GM21529 (cell line): ENCODE measurements around the gene GNAS-AS1.

Source experiments
- ATAC-seq: cut with Tn5 transposase; IDR thresholded peaks from one replicate; pipeline ENCODE4 v1.9.1; 2021; ENCODE audit not compliant: unreplicated experiment

Gene GNAS-AS1

GRCh38 chr20:58811334-58811733, 39.4 kb downstream of the GNAS-AS1 start:
- ATAC-seq, result no peak

GRCh38 chr20:58810879-58811250, 39.8 kb downstream of the GNAS-AS1 start:
- ATAC-seq, result no peak

GRCh38 chr20:58810116-58810878, 40.4 kb downstream of the GNAS-AS1 start:
- ATAC-seq, result no peak

- ATAC-seq, result no peak
These were observed 42.2 kb downstream of the GNAS-AS1 start for GRCh38 chr20:58808271-58809046.

GRCh38 chr20:58807801-58808200, 42.9 kb downstream of the GNAS-AS1 start:
- no peak for ATAC-seq

GRCh38 chr20:58803533-58803932, 47.2 kb downstream of the GNAS-AS1 start:
- ATAC-seq, result no peak

GRCh38 chr20:58802061-58802460, 48.6 kb downstream of the GNAS-AS1 start:
- ATAC-seq, result no peak

GRCh38 chr20:58800134-58800871, 50.4 kb downstream of the GNAS-AS1 start:
- no peak for ATAC-seq

GRCh38 chr20:58797371-58798338, 53.0 kb downstream of the GNAS-AS1 start:
- ATAC-seq, result no peak

GRCh38 chr20:58795923-58796245, 54.8 kb downstream of the GNAS-AS1 start:
- ATAC-seq, result no peak

GRCh38 chr20:58795181-58795922, 55.4 kb downstream of the GNAS-AS1 start:
- no peak for ATAC-seq

GRCh38 chr20:58794510-58795180, 56.1 kb downstream of the GNAS-AS1 start:
- ATAC-seq, result no peak

- ATAC-seq, result no peak
These were observed 56.9 kb downstream of the GNAS-AS1 start for GRCh38 chr20:58793512-58794420.

- ATAC-seq, result no peak
These were observed 58.3 kb downstream of the GNAS-AS1 start for GRCh38 chr20:58792426-58792825.

GRCh38 chr20:58791286-58791685, 59.4 kb downstream of the GNAS-AS1 start:
- no peak for ATAC-seq

- ATAC-seq, result no peak
These were observed 60.2 kb downstream of the GNAS-AS1 start for GRCh38 chr20:58790454-58790853.

GRCh38 chr20:58788896-58789544, 61.7 kb downstream of the GNAS-AS1 start:
- ATAC-seq, result no peak
